Hepatocyte (in vitro differentiated cells): Measurements from ENCODE around the gene PRPS1L1.

Experiments
- EZH2phosphoT487 ChIP-seq: fragments of 200-600 bp; sonication (generic); IDR thresholded peaks from one replicate; pipeline ENCODE4 v1.6.1; 2018; ENCODE audit warnings: antibody characterized with exemption, mild to moderate bottlenecking, low read depth, moderate library complexity; ENCODE audit not compliant: unreplicated experiment, severe bottlenecking
- TF ChIP-seq, protein P1 (sequence below): fragments of 200-600 bp; sonication (generic); IDR thresholded peaks from 2 replicates; pipeline ENCODE4 v1.5.1; 2016; ENCODE audit warnings: antibody characterized with exemption, mild to moderate bottlenecking; ENCODE audit not compliant: poor library complexity

- TF ChIP-seq EZH2phosphoT487: no peak
- TF ChIP-seq, protein P1, sequence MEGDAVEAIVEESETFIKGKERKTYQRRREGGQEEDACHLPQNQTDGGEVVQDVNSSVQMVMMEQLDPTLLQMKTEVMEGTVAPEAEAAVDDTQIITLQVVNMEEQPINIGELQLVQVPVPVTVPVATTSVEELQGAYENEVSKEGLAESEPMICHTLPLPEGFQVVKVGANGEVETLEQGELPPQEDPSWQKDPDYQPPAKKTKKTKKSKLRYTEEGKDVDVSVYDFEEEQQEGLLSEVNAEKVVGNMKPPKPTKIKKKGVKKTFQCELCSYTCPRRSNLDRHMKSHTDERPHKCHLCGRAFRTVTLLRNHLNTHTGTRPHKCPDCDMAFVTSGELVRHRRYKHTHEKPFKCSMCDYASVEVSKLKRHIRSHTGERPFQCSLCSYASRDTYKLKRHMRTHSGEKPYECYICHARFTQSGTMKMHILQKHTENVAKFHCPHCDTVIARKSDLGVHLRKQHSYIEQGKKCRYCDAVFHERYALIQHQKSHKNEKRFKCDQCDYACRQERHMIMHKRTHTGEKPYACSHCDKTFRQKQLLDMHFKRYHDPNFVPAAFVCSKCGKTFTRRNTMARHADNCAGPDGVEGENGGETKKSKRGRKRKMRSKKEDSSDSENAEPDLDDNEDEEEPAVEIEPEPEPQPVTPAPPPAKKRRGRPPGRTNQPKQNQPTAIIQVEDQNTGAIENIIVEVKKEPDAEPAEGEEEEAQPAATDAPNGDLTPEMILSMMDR: no peak
These were observed 17.5 kb upstream of the PRPS1L1 start for GRCh38 chr7:18045171-18045570.
